SH-SY5Y (cell line): ENCODE results near the gene LMNA.

Experiments
- GATA2 ChIP-seq: IDR thresholded peaks from 2 replicates; pipeline ENCODE4 v1.6.1; 2011; ENCODE audit warnings: mild to moderate bottlenecking, low read depth, low read length
- GATA3 ChIP-seq: IDR thresholded peaks from 2 replicates; pipeline ENCODE4 v1.6.1; 2011; ENCODE audit warnings: low read depth, mild to moderate bottlenecking, low read length, moderate library complexity

- TF ChIP-seq GATA2 (no peak), GATA3 (no peak)
Measured at GRCh38 chr1:156121457-156121856, 6.9 kb downstream of the LMNA start.
